ENCODE results near the gene FRMPD2.

DNA sequence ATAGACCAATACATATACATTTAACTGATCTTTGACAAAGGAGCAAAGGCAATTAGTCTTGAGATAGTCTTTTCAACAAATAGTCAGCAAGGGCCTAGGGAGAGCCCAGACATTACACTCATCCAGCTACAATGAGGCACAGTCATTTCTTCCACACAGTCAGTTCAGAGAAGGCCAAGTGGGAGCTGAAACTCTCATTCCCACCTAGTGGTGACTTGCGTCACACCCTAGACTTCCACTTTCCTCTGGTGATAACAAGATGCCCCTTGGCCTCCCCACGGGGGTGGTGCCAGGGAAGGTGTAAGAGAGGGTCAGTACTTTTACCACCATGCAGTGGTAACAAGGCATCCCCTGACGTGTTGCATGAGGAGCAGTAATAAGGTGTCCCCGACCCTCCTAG lies 8.0 kb downstream of the FRMPD2 start:
- TF ChIP-seq, protein P1, sequence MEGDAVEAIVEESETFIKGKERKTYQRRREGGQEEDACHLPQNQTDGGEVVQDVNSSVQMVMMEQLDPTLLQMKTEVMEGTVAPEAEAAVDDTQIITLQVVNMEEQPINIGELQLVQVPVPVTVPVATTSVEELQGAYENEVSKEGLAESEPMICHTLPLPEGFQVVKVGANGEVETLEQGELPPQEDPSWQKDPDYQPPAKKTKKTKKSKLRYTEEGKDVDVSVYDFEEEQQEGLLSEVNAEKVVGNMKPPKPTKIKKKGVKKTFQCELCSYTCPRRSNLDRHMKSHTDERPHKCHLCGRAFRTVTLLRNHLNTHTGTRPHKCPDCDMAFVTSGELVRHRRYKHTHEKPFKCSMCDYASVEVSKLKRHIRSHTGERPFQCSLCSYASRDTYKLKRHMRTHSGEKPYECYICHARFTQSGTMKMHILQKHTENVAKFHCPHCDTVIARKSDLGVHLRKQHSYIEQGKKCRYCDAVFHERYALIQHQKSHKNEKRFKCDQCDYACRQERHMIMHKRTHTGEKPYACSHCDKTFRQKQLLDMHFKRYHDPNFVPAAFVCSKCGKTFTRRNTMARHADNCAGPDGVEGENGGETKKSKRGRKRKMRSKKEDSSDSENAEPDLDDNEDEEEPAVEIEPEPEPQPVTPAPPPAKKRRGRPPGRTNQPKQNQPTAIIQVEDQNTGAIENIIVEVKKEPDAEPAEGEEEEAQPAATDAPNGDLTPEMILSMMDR (IDR thresholded peaks at IDR 0.05; ENCODE audit: borderline replicate concordance, extremely low read depth, low read length, poor library complexity, severe bottlenecking), result no peak
- TF ChIP-seq EZH2 (IDR thresholded peaks at IDR 0.05; ENCODE audit: borderline replicate concordance, low read depth, low read length, severe bottlenecking), result no peak

Data from DND-41 (cell line).